Measurements from ENCODE around the gene CCM2.

Gene CCM2

GRCh38 chr7:45086331-45087065 lies 86.5 kb downstream of the CCM2 start:
- no peak for DNase-seq

DNA sequence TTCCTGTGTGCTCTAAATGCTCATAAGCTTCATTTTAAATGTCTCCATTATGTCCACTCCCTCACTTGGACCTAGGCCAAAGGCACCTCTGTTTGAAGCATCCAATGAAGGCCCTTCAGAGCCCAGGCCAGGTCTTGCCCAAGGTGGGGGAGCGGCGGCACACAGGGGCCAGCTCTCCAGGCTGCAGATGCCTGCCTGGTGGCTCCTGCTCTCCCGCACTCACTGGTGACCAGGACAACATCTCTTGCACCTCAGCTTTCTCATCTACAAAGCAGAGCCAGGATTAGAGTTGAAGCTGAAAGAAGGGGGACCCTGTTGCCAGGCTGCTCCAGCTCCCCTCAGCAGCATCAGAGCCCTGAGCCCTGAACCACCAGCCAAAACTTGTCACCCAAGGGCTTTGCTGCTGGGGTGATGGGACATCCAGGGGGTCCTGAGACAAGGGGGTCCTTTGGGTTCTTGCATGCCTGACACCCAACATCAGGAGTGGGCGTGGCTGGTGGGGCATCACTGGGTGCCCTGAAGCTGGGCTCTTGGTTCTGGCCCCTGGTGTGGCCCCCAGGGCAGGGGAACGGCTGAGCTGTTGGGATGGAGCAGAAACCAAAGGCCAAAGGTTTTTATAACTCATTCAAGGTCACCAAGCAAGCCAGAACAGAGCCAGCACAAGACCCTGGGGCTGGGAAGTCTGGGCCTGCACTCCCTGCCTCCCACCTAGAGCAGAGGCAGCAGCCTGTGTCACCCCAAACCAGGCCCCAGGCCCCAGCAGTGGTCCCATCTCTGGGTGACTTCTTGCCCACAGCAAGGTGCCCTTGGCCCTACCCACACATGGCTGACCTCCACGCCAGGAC lies 87.5 kb downstream of the CCM2 start:
- no peak for DNase-seq

GRCh38 chr7:45088146-45088701 lies 88.2 kb downstream of the CCM2 start:
- no peak for DNase-seq

GRCh38 chr7:45088821-45089340 lies 88.9 kb downstream of the CCM2 start, which contains the start of gene NACAD:
Gene NACAD, minus strand, starts transcription at chr7:45088969. Its CDS starts 75 bp downstream, at chr7:45088894.
- DNase-seq = peak; percentile 79

- DNase-seq = peak; percentile 85
These were observed 89.4 kb downstream of the CCM2 start for GRCh38 chr7:45089341-45089891.

DNA sequence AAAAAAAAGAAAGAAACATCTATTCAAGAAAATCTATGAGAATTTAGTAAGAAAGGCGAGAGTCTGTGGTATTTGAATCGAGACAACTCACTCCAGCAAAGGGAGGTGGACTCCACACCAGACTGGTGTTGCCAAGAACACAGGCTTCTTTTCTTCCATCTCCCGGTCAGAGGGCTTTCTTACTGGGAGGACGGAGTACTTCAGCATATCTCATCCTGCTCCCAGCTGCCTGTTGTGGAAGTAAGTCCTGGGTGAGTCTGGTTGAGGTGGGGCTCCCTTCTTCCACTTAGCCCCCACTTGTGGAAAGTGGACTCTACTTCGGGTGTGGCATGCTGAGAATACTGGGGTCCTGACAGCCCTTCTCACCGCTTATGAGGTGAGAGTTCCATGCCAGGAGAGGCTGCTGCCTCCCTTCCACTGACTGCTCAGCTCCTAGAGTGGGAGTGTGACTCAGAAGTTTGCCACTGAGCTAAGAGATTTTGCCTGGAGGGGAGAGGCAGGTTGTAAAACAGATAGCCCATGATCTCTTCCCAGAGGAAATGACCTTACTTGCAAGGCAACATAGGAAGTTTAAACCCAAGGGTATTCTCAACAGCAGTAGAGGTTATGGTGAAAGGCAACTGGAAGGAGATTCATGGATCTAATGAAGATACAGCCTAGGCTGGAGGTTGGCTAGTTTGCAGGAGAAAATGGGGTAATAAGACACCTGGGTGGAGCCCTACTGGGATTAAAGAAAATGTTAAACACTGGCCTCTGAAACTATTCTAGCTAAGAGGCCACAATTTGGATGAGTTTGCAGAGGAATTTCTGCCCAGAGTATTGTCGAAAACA lies 92.3 kb downstream of the CCM2 start:
- no peak for DNase-seq

- no peak for DNase-seq
These were observed 92.9 kb downstream of the CCM2 start for GRCh38 chr7:45092931-45093235.

GRCh38 chr7:45098983-45099839 lies 99.2 kb downstream of the CCM2 start:
- no peak for DNase-seq

- DNase-seq = no peak
These were observed 100.1 kb downstream of the CCM2 start for GRCh38 chr7:45099891-45100760.

DNA sequence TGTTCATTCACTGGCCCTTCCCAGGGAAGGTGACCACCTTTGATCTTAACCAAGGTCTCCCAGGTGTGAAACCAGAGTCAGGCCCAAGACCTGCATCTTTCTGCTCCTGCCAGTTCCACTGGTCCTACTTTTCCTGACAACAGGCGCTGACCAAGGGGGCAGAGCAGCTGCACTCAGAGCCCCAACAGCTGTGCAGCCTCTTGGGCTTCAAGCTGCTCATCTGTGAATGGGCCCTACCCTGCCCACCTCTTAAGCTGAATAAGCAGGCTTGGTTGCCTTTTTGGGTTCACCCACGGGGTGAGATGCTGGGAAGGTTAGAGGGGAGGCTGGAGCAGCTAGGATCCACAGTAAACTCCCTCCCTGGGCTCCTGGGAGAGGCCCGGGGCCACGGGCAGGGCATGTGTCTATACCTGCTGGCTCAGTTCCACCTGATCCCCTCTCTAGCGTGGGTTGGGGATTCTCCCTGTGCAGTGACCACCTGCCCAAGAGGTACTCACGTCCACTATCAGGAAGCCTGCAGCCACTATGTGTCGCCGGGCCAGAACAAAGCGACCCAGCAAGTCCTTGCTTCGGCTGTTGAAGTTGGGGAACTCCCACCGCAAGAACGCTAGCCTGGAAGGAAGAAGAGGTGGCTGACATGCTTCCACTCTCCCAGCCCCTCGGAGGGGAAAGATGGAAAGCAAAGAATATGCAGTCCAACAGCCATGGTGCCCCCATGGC lies 100.9 kb downstream of the CCM2 start:
- no peak for DNase-seq

GRCh38 chr7:45101748-45102147 lies 101.7 kb downstream of the CCM2 start:
- DNase-seq = no peak

DNA sequence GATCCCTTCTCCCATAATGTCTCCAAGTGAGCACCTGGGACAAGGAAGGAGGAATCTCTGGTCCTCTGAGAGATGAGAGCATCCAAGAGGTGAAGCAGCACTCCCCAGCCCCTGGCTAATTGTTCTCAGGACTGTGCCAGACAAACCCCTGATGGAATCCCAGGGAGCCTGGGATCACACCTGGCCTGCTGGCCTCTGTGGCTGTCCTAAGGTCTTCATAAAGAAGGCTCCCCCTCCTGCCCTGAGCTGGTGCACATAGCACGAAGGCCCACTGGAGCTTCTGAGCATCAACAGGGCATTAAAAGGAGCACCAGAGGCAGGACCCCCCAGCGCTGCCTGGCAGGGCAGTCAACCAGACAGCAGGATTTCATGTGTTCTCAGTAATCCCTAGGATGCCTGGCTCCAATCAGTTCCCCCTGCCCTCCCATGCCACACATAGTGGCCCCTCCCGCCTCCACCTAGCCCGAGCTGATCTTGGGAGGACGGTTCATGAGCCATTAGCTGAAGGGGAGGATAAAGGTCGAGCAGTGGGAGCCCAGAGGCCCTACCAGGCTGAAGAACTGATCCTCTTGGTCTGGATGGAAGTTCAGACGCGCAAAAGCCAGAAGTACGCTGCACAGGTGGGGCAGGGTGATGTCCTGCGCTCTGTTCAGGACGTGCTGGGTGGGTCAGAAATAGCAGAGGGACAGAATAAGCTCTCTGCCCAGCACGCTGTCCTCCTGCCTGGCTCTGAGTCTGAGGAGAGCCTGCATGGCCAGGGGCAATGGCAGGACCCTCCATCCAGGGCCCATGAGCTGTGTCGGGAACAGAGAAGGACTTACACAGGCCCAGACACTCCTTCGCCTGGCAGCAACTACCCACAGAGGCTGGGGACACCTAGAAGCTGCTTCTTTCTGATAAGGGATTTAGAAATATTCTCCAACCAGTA lies 103.0 kb downstream of the CCM2 start:
- DNase-seq = no peak

- no peak for DNase-seq
These were observed 104.2 kb downstream of the CCM2 start for GRCh38 chr7:45103958-45104843.

- no peak for DNase-seq
These were observed 105.0 kb downstream of the CCM2 start for GRCh38 chr7:45104844-45105587.

DNA sequence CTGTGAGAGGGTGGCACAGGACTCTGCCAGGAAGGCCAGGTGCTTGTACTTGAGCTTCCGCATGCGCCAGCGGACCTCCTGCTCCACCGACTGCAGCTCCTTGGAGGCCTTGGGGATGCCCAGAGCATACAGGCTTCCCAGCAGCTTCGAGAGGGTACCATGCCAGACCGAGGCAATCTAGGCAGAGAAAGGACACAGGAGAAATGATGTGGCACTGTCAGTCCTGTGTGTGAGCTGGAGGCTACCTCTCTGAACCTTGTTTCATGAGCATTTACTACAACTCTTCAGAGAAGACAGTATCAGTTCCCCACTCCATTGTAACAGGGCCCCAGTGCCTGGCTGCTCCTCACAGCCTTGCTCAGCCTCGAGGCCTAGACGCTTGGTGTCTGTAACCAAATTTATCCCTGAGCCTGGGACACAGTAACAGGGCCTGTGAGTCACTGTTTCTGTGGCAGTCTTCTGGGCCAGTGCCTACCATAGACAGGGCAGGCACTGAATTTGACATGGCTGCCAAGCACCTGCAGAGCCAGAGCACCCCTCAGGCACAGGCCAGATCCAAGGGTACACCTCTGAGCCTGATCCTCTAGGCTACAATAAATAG lies 105.7 kb downstream of the CCM2 start:
- no peak for DNase-seq

DNA sequence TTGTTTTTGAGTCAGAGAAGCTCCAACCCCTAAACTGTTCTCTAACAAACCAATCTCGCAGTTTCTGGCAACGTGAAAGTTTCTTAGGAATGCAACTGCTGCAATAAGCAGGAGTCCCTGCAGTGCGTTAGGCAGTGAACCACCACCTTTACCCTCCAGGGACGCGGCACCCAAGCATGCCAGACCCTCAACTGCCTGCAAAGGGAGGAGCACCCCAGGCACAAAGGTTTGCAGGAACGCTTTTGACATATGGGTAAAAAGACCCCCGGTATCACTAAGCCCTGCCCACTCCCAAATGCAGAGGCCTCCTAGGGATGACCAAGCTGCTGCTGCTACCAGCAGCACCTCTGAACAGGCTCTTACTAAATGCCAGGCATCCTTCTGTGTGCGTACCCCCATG lies 106.8 kb downstream of the CCM2 start:
- DNase-seq = no peak
